Measurements from ENCODE around the gene ADAMTS2. TPM values are rescaled to one million over a fixed set of nuclear protein-coding genes. Genes with fewer than 3 reads are reported as not detected.

ADAMTS2 gene
- polyA plus RNA-seq, 12 donors, result 17.2 to 61.8 (median 31.0) TPM; not detected in 1

DNA sequence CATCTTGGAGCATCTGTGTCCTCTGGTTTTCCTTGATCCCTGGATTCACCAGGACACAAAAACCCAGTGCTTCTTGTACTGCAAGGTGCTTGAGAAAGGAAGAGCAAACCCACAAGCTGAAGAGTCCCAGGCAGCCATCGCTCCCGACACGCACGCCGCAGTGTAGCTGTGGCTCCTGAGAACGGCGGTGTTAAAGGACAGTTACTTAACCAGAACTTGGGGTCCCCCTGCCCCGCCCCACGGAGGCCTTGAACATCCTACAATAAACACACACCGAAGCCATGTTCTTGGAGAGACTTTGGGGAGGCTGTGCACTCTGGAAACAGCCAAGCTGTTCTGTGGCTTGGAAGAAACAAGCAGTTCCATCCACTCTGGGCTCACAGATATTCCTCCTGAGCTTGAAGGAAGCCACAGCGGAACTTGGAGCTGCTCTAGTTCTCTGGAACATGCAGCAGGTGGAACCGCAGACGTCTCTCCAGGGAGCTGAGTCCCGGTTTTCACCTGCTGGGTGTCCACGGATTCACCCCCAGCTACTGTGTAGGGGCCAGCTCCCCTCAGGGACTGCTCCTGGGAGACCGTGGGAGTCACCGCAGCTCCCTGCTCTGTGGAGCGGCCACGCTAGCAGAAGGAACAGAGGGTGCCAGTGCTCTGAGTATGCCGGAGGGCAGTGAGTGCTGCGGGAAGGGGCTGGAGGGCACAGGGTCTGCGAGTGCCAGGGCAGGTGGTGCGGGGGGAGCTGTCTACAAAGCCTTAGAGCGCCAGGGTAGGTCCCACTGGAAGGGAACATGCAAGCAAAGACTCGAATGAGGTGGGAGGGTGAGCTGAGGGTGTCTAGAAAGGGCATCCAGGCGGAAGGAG is 107.3 kb downstream of the ADAMTS2 start:
- DNase-seq, result no peak

DNA sequence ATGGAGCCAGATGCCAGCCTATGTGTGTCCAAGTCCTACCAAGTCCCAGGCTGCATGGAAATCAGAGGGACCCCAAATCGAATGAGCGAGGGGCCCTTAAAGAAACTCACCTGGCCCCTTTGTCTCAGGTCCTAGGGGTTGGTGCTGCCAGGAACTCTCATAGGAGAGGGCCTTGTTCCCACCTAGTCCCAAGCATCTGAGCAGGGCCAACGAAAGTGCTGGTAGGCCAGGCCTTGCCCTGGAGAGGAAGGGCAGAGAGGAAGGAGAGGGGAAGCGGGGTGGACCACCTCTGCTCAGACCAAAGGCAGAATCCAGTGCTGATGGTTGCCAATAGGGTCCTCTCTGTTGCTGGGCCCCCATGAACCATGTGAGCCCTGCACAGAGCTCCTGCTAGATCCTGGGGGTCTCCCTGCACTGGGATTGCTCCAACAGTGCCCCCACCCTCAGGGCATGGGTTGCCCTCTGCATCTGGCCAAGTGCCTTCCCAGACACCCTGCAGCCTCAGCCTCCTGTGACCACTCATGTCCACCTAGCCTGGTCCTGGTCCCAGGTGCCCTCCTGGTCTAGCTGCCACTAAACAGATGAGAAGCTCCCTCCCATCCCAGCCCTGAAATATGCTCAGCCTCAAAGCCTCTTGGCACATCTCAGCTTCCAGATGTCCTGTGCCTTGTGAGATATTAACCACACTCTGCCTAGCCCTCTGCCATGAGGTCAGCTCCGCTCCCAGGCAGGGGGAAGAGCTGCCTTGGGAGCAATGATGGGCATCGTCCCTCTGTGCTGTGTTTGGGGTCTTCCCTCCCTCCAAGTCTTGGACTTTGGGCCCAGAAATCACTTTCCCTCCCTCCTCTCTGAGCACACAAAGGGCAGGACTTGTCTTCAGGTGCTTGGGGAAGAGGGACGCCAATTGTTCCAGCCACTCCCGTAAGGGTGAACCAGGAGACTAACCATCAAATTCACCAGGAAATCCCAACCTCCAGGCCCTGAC is 109.6 kb downstream of the ADAMTS2 start:
- no peak for DNase-seq

DNA sequence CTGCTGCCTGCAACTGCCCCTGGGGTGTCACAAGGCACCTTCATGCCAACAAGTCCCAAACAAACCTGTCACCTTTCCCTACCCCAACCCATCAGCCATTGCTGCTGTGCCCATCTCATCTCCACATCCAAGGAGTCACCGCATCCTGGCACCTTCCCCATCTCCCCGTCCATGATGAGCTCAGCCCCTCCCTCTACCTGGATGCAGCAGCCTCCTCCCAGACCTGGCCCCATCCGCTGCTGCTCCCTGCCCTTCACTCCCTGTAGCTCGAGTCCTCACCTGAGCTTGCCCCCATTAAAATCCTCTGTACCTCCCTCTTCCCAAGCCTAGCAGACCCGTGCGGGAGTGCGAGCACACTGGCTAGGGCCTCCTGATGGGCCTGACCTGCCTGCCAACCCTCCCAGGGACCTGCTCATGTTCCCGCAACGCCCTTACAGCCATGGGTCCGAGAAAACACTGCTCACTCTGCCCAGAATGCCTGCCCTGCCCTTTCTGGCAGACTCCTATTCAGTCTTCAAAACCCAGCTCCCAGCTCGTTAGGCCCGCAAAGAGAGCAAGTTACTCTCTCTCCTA is 110.6 kb downstream of the ADAMTS2 start:
- DNase-seq, result no peak

DNA sequence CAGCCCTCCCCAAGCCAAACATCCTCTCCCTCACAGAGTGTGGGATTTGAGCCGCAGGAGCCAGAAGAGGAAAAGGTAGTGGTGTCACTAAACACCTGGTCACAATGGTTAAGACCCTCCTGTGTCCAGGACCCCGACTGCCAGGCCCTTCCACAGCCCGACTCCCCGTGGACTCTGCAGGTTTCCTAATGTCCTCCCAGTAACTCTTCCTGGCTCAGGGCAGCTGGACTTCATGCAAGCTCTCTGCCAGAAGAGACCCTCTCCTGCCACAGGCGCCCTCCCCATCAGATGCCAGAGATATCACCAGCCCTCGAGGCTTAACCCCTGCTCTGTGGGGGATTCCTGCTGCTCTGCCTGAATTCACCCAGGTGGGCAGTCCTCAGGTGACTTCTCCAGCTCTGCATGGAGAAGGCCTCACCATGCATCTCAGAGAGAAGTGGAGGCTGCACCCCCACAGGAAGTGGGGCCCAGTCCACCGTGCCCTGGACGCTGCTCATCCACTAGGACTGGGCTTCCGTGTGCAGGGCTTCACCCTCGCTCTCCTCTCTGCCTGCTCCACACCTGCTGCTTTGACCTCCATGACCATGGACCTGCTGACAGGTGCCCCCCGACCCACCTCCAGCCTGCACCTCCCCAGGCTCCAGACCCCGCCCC is 111.2 kb downstream of the ADAMTS2 start:
- no peak for DNase-seq

DNA sequence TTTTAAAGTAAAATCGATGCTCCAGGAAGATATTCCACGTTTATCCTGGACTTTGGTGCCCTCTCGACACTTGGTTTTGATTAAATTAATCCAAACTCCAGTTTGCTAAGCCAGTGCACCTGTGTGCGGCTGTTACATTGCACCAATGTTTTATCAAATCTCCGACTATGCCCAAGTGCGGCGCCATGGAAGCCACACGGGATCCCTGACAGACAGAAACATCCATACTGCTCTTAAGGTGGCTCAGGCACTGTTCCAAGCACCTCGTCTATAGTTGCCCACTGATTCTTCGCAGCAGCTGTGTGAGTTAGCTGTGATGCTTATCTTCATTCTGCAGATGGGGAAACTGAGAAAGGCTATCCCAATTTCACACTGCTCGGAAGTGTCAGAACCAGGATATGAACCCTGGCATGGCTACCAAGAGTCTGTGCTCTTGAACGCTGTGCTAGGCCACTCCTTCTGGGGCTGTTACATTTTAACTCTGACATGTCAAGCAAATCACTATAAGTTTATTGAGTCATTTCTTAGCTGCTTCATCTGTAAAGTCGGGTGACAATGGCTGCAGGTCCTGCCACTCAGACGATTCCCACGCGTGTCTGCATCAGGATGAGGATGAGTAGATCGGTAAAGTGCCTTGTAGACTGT is 113.0 kb downstream of the ADAMTS2 start:
- DNase-seq, result no peak

DNA sequence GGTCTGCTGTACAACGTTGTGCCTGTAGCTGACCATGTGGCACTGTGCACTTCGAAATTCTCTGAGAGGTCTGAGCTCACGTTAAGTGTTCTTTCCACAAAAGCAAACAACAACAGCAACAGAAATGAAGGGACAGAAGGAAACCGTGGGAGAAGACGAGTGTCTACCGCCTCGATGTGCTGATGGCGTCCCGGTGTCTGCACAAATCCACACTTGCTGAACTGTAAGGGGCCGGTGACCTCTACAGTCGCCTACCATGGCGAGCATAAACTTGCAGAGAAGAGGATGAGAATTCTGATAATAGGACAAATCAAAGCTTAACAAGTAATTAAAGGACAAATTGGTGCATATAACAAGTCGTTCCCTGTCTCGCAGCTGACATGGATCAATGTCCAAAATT is 114.0 kb downstream of the ADAMTS2 start:
- DNase-seq, result no peak

DNA sequence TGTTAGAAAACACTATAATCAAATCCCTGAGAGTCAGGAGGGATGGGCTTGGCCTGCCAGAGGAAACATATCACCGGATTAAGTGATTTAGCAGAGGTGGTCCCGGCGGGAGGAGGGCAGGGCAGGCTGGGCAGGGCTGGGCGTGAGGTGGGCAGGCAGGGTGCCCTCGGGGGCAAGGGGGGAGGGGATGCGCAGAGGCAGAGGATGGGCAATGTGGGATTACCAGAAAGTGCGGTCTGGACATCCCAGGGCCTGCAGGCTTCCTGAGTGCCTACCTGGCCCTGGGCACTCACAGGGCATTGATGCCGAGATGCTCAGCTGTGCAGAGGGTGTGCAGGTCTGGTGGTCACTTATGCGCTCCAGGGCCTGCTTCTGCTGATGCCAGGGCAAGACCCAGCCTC is 115.2 kb downstream of the ADAMTS2 start:
- no peak for DNase-seq

DNA sequence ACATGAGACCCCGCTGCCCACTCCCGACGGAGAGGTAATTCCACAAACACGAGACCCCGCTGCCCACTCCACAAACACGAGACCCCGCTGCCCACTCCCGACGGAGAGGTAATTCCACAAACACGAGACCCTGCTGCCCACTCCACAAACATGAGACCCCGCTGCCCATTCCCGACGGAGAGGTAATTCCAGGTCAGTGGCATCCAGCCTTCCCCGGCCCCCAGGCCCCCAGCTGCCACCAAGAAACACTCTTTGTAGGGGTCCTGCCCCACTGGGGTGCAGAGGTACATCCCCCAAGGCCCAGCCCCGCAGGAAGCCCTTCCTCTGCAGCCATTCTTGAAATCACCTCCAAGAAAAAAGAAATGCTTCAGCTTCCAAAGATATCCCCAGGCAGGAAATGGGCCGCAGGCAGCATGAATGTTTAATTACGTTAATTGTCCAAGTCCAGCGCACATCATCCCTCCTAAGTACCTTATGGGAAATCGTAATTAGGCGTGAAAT is 115.9 kb downstream of the ADAMTS2 start:
- DNase-seq, result no peak

DNA sequence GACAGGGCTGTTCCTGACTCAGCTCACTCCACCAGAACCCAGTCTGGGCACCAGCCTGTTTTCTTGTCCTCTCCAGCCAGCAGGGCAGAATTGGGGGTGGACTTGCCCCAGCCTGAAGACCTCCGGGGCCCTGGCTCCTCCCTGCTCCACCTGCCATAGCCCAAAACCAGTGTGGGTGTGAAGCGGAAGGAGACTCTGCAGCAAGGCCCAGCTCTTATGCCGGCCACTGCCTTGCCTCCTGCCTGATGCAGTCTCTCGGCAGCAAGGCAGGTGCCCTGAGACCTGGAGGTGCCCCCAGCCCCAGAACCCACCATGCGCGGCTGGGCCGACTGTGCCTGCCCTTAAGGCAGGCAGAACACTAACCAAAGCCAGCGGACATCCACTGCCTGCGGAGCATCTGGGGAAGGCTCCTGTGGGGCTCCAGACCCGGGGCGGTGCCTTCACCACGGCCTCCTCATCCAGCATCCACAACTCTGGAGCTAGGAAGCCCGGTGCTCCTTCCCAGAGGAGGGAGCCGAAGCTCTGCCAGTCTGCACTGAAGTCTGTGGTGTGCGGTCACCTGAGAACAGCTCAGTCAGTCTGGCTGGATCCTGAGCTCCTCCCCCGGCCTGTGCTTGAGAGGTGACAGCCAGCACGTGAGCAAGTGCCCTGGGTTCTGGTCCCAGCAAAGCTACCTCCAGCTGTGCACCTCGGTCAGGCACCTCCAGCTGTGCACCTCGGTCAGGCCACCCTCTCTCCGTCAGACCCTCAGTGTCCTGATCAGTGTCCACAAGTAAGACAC is 116.7 kb downstream of the ADAMTS2 start:
- no peak for DNase-seq

DNA sequence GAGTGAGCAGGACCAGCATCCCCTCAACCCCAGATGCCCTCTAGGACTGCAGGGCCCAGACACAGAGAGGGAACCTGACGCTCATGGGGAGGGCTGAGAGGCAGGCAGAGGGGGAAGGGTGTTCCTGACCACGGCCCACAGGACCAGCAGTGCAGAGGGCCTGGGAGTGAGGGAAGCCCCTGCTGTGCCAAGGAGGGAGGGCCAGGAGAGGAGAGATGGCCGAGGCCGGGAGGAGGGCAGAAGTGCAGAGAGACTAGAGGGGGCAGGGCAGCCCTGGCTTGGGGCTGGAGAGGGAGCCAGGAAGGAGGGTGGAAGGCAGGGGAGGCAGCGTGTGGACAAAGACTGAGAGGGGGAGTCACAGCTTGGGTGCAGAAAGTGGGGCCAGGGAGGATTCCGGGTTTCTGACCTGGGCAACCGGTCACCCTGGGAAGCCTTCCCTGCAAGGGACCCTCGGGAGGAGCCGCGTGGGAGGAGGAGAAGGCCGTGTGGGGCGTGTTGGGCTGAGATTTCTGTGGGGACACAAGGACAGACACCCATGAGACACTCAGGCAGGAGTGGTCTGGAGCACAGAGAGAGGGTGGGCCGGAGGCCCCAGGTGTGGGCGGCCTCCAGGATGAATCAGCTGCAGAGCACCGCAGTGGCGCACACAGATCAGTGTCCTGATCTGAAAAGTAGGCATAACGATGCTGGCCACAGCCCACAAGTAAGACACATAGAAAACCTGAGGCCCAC is 117.5 kb downstream of the ADAMTS2 start:
- no peak for DNase-seq

DNA sequence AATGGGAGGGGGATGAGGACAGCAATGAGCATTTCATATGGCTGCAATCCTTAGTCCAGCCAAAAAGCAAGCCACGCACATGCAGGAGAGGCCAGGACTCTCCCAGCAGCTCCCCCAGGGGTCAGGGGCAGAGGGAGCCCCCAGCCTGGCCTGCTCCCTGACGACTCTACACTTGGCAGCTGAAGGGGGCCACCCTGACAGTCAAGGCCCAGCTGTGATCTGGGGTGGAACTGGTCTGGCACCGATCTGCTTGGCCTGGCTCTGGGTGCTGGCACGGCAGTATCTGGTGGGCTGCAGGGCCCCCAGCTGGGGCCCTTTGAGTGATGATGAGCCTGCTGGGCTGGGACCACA is 118.1 kb downstream of the ADAMTS2 start:
- DNase-seq, result no peak

DNA sequence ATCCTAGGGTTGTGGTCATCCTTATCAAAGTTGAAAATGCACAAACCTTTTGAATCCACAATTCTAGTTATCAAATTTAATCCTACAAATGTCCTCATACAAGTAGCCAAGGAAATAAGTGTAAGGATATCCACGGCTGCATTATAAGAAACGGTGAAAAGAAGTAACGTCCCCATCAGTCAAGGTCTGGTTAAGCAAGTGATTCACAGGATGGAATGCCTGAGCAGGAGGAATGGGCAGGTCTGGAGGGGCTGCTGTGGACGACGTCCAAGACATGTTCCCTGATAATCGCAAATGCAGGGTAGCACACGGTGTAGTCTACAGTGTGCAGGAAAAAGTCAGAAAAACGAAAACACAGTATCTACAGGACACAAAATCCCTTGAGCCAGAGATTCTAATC is 118.6 kb downstream of the ADAMTS2 start:
- DNase-seq, result no peak

DNA sequence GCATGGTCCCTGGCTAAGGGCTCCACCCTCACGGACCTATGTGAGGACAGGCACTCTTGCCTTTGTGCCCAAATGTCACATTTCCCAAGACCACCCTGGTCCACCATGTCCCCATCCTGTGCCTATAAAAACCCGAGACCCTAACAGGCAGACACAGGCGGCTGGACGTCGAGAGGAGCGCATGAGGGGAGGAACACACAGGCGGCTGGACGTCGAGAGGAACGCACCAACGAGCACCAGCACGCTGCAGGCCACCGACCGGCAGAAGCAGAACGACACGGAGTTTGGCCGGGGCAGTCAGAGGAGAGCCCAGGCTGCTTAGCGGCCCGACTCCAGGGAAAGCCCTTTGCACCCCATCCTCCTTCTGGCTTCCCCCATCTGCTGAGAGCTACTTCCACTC is 119.9 kb downstream of the ADAMTS2 start:
- no peak for DNase-seq

DNA sequence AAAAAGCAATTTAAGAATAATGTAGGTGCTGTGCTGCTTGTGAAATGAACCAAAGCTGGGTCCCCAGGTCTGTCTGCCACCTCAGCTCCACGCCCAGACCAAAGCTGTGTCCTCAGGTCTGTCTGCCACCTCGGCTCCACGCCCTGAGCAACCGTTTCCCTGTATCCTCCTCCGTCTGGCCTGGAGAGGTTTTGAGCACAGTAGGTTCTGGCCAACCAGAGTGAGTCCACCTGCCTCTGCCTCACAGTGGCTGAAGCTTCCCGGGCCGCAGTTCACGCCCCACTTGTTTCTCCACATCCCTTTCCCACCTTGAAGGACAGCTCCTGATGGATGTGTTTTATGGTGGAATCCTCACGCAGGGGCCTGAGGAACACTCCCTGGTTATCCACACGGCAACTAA is 120.5 kb downstream of the ADAMTS2 start:
- no peak for DNase-seq

DNA sequence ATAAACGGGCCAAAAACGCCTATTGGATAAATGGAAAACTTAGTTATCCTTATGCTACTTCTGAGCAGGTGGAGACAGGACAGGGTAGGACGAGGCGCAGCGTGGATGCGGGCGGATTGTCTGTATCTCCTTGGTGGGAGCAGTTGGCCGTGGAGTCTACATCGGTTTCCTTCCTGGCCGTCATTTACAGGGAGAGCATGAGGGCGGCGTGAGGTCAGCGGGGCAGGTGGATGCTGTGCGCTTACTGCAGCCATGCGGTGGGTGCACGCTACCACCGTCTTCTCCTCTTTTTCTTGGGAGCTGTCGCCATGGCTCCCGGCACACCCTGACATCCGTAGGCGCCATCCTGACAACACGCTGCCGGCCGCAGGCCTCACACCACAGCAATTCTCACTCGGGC is 121.3 kb downstream of the ADAMTS2 start:
- DNase-seq, result no peak

DNA sequence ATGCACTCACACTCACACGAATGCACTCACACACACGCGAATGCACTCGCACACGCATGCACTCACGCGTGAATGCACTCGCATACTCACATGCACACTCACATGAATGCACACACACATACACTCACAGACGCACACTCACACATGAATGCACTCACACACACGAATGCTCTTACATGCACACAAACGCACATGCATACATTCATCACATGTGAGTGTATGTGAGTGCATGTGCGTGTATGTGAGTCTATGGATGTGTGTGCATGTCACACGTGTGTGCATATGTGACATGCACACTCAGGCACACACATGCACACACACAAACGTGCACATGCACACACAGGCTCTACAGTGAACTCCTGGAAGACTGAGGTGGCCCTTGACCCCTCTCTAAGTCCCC is 121.7 kb downstream of the ADAMTS2 start:
- no peak for DNase-seq

DNA sequence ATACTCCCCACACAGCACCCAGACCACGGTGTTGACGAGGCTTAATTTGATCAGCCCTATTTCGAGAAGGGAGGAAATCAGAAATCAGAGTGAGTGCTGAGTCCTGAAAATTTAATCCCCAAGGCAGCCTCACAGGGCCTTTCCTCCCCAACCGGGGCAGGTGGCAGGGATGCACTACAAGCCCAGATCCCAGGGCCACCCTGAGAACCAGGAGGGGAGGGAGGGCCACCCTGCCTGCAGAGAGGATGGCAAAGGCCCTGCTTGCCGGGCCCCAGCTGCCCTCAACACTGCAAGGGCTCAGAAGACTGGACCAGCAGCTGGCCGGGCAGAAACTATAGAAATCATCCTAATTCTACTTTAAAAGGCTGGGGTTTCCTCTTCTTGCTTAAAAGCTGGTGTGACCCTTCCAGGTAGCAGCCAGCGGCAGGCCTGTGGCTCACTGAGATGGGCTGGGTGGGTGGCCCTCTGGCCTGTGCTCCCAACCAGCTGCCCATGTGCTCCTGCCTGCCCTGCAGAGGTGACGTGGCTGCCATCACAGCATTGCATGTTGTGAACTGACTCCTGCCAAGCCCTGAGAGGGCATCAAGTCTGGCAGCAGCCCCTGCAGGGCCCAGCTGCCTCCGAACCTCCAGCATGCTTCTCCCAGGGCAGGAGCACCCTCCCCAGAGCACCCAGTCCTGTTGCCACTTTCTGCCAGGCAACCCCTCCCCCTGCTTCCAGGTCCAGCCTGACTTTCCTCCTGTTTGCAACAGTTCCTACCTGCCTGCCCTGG is 122.8 kb downstream of the ADAMTS2 start:
- DNase-seq, result no peak

DNA sequence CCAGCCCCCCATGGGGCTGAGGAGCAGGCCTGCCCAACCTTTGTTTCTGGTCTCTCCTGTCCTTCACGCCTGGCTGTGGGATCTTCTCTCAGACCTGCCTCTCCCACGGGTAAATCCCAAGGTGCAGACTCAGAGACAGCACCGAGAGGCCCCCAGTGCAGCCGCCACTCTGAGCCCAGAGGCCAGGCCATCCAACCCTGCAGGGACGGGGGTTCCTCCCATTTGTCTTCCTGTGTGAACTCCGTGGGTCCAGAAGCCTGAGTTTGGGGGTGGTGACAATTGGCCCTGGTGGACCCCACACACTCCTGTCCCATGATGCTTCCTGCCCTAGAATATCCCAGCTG is 123.4 kb downstream of the ADAMTS2 start:
- no peak for DNase-seq
